Fibroblast of peridontal ligament (primary cell): Measurements from ENCODE around the gene LPAR3.

Experiments used
- DNase-seq: peaks from one replicate; pipeline ENCODE4 v3.0.0-alpha.2; 2010; ENCODE audit errors: extremely low read depth

The LPAR3 gene

GRCh38 chr1:84774669-84775534 lies 118.1 kb downstream of the LPAR3 start:
- DNase-seq, result no peak

GRCh38 chr1:84773933-84774497 lies 119.0 kb downstream of the LPAR3 start:
- DNase-seq, result no peak

GRCh38 chr1:84773195-84773594 lies 119.8 kb downstream of the LPAR3 start:
- no peak for DNase-seq

GRCh38 chr1:84772428-84772943 lies 120.5 kb downstream of the LPAR3 start:
- DNase-seq, result peak; percentile 91

- no peak for DNase-seq
These were observed 121.1 kb downstream of the LPAR3 start for GRCh38 chr1:84771895-84772294.

- DNase-seq, result no peak
These were observed 122.5 kb downstream of the LPAR3 start for GRCh38 chr1:84770481-84770880.

- no peak for DNase-seq
These were observed 123.4 kb downstream of the LPAR3 start for GRCh38 chr1:84769636-84770035.

- no peak for DNase-seq
These were observed 124.4 kb downstream of the LPAR3 start for GRCh38 chr1:84768634-84769033.

- DNase-seq, result no peak
These were observed 128.9 kb downstream of the LPAR3 start for GRCh38 chr1:84763912-84764680.

GRCh38 chr1:84762664-84763063 lies 130.3 kb downstream of the LPAR3 start:
- DNase-seq, result no peak
